Inflammatory macrophage treated with lipopolysaccharide for 1 hour (primary cell): ENCODE measurements around the gene SLC25A21.
A peak's percentile ranks its signal among the peaks of the same experiment; 100 is the strongest.

Experiments
- DNase-seq, 2 donors: peaks; one replicate each; pipeline ENCODE4 v3.0.0-alpha.2; 2020 to 2022

SLC25A21 gene

GRCh38 chr14:36979863-36980262, 192.5 kb downstream of the SLC25A21 start:
- DNase-seq, result no peak

- DNase-seq, result no peak
Observed at GRCh38 chr14:36976571-36977023, 195.8 kb downstream of the SLC25A21 start.

GRCh38 chr14:36975834-36976233, 196.6 kb downstream of the SLC25A21 start:
- DNase-seq, result no peak

GRCh38 chr14:36974985-36975384, 197.4 kb downstream of the SLC25A21 start:
- no peak for DNase-seq

- DNase-seq, result no peak
Observed at GRCh38 chr14:36973806-36974442, 198.5 kb downstream of the SLC25A21 start.

- DNase-seq, result no peak
Observed at GRCh38 chr14:36971263-36971855, 201.0 kb downstream of the SLC25A21 start.

GRCh38 chr14:36967892-36968555, 204.4 kb downstream of the SLC25A21 start:
- no peak for DNase-seq

GRCh38 chr14:36955967-36956366, 216.4 kb downstream of the SLC25A21 start:
- DNase-seq, result no peak

- DNase-seq, result no peak
Observed at GRCh38 chr14:36955376-36955775, 217.0 kb downstream of the SLC25A21 start.

- DNase-seq, result no peak
Observed at GRCh38 chr14:36952689-36953088, 219.7 kb downstream of the SLC25A21 start.

GRCh38 chr14:36951380-36951911, 221.0 kb downstream of the SLC25A21 start:
- no peak for DNase-seq

GRCh38 chr14:36950812-36951211, 221.6 kb downstream of the SLC25A21 start:
- no peak for DNase-seq

- peak in 1 of 2 donors; percentile 3 for DNase-seq
Observed at GRCh38 chr14:36949371-36949770, 223.0 kb downstream of the SLC25A21 start.

- no peak for DNase-seq
Observed at GRCh38 chr14:36948157-36948859, 224.1 kb downstream of the SLC25A21 start.

- DNase-seq, result no peak
Observed at GRCh38 chr14:36947362-36947761, 225.0 kb downstream of the SLC25A21 start.

- no peak for DNase-seq
Observed at GRCh38 chr14:36946872-36947271, 225.5 kb downstream of the SLC25A21 start.

- DNase-seq, result no peak
Observed at GRCh38 chr14:36944307-36945010, 227.9 kb downstream of the SLC25A21 start.

GRCh38 chr14:36942522-36943245, 229.7 kb downstream of the SLC25A21 start:
- DNase-seq, result no peak

GRCh38 chr14:36941783-36942521, 230.5 kb downstream of the SLC25A21 start:
- DNase-seq, result peak; percentile 24 to 70

GRCh38 chr14:36940476-36940875, 231.9 kb downstream of the SLC25A21 start:
- DNase-seq, result no peak

GRCh38 chr14:36939265-36939664, 233.1 kb downstream of the SLC25A21 start:
- DNase-seq, result no peak
